Endometrial microvascular endothelial cells (primary cell): Measurements from ENCODE around the gene VASH1. TPM values are rescaled to one million over a fixed set of nuclear protein-coding genes. Genes with fewer than 3 reads are reported as not detected.
"Not testable (repeated sequence)": the region's sequence is repeated elsewhere in the genome, so short reads cannot be mapped to it uniquely, and the experiment has no call there.

ENCODE experiments used
- in situ Hi-C: cut with HindIII; loops from 2 replicates; pipeline ENCODE4 v1.10.0; 2017; ENCODE audit warnings: low sequenced_read_pairs, low pct_unique_long_range_greater_than_20kb; ENCODE audit errors: inconsistent ontology term
- total RNA-seq: library from RNA; depleted of rRNA; stranded (reverse); fragments of >200 nt; gene quantifications from one replicate; pipeline ENCODE4 v1.2.3, GENCODE V29; 2015; ENCODE audit errors: inconsistent ontology term

Gene VASH1
- total RNA-seq = 8.9 TPM

GRCh38 chr14:76761136-76761959 is at the start of gene VASH1:
Gene VASH1 (plus strand): TSS chr14:76761468. CDS start chr14:76762822, 1,354 bp downstream.
- in situ Hi-C loops = no loop called here

GRCh38 chr14:76713121-76713520 is 48.1 kb upstream of the VASH1 start:
- in situ Hi-C loops = no loop called here

GRCh38 chr14:76714470-76714869 is 46.8 kb upstream of the VASH1 start:
- in situ Hi-C loops = no loop called here

- in situ Hi-C loops = no loop called here
Measured at GRCh38 chr14:76715101-76715500, 46.2 kb upstream of the VASH1 start.

GRCh38 chr14:76715511-76716081 is 45.7 kb upstream of the VASH1 start:
- in situ Hi-C loops = no loop called here

- in situ Hi-C loops = no loop called here
Measured at GRCh38 chr14:76716285-76716684, 45.0 kb upstream of the VASH1 start.

GRCh38 chr14:76717508-76718290 is 43.6 kb upstream of the VASH1 start:
- in situ Hi-C loops = no loop called here

GRCh38 chr14:76718306-76719040 is 42.8 kb upstream of the VASH1 start:
- in situ Hi-C loops = no loop called here

- in situ Hi-C loops = no loop called here
Measured at GRCh38 chr14:76719666-76720065, 41.6 kb upstream of the VASH1 start.

- in situ Hi-C loops = no loop called here
Measured at GRCh38 chr14:76720382-76720813, 40.9 kb upstream of the VASH1 start.

- in situ Hi-C loops = not testable (repeated sequence)
Measured at GRCh38 chr14:76721506-76721905, 39.8 kb upstream of the VASH1 start.

GRCh38 chr14:76724651-76725550 is 36.4 kb upstream of the VASH1 start:
- in situ Hi-C loops = no loop called here

GRCh38 chr14:76726551-76726970 is 34.7 kb upstream of the VASH1 start:
- in situ Hi-C loops = no loop called here

GRCh38 chr14:76727384-76727783 is 33.9 kb upstream of the VASH1 start:
- in situ Hi-C loops = no loop called here

- in situ Hi-C loops = no loop called here
Measured at GRCh38 chr14:76727901-76728300, 33.4 kb upstream of the VASH1 start.

- in situ Hi-C loops = no loop called here
Measured at GRCh38 chr14:76729258-76729657, 32.0 kb upstream of the VASH1 start.

GRCh38 chr14:76729953-76730505 is 31.2 kb upstream of the VASH1 start:
- in situ Hi-C loops = no loop called here

- in situ Hi-C loops = not testable (repeated sequence)
Measured at GRCh38 chr14:76734501-76734900, 26.8 kb upstream of the VASH1 start.
